ENCODE data around the gene EDARADD. TPM values are rescaled to one million over a fixed set of nuclear protein-coding genes. Genes with fewer than 3 reads are reported as not detected.

The EDARADD gene
- total RNA-seq, 1 experiment from 2014 or later: 0.30 TPM

DNA sequence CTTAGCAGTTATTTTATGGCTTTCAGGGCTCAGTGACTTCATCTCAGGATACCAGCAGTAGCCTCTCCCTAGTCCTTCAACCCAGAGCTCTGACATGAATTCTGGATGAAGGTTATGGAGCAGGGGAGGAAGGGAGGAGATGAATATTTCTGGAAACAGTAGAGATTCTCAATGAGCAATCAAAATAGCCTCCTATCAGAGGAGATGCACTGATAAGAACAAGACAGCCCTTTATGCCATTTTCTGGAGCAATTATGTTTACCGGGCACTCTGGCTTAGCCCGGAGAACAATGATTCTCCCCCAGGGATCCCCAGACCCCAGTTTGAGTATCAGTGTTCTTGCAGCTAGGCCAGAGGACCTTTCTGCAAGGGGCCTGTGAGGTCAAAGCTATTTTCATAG is 37.9 kb upstream of the EDARADD start:
- Histone ChIP-seq H3K4me1 (ENCODE audit: control insufficient read depth in 1 of 2, insufficient read depth in 2 of 2, low read length in 2 of 2) (no peaks in the 10 kb centered on the region), H2AFZ (ENCODE audit: low read depth, low read length, poor library complexity, severe bottlenecking) (no peak overlapping the region), H3K9ac (ENCODE audit: low read length) (no peak overlapping the region), H3K9me2 (ENCODE audit: insufficient read depth) (no peaks in the 10 kb centered on the region), H3K4me3 (replicated peaks in 1 of 2; ENCODE audit: low read depth in 1 of 2, low read length in 2 of 2) (no peak overlapping the region), H3K27me3 (ENCODE audit: insufficient read depth, low read length) (no peaks in the 10 kb centered on the region), H3K4me2 (ENCODE audit: low read length) (no peak overlapping the region), H3K79me2 (ENCODE audit: insufficient read depth, low read length) (no peaks in the 10 kb centered on the region), H3K9me3 (ENCODE audit: control insufficient read depth in 1 of 2, insufficient read depth in 1 of 2, low read depth in 1 of 2, low read length in 2 of 2) (no peaks in the 10 kb centered on the region), H4K20me1 (ENCODE audit: insufficient read depth) (no peaks in the 10 kb centered on the region), H3K27ac (ENCODE audit: low read depth, low read length) (no peak overlapping the region), H3K36me3 (ENCODE audit: control insufficient read depth in 1 of 2, insufficient read depth in 2 of 2, low read length in 2 of 2) (no peaks in the 10 kb centered on the region)
- ChIA-PET POLR2A (no interaction called here), RAD21 (ENCODE audit: low non-redundant PET in 1 of 2, low total read pairs in 2 of 2, uncharacterized antibody in 2 of 2, unreplicated experiment in 2 of 2) (no interaction called here), CTCF (no interaction called here)
- DNase-seq (ENCODE audit: low read depth, low spot score) (no peak), ATAC-seq (no peak)
- intact Hi-C loops (cut with micrococcal nuclease): no loop called here
- BruUV-seq (replicated peaks): no TSS peak
- no peak for TF ChIP-seq JUND (IDR thresholded peaks at IDR 0.05)
- TF ChIP-seq POLR2AphosphoS5 (IDR thresholded peaks at IDR 0.05; ENCODE audit: low read depth, low read length): no peak
- no peak for TF ChIP-seq ZNF274 (IDR thresholded peaks at IDR 0.05; ENCODE audit: low read depth, low read length)
- no peak for TF ChIP-seq EZH2 (IDR thresholded peaks at IDR 0.05)
- no peak for TF ChIP-seq EZH2phosphoT487 (IDR thresholded peaks at IDR 0.05; ENCODE audit: borderline replicate concordance)
- TF ChIP-seq ZFX (IDR thresholded peaks at IDR 0.05): no peak
- TF ChIP-seq YY1 (IDR thresholded peaks at IDR 0.05; ENCODE audit: extremely low read depth, insufficient replicate concordance, low read depth, low read length): no peak
- TF ChIP-seq POLR2A (IDR thresholded peaks at IDR 0.05; ENCODE audit: borderline replicate concordance, extremely low read depth, insufficient read depth, insufficient read length): no peak
- no peak for TF ChIP-seq SP1 (IDR thresholded peaks at IDR 0.05; ENCODE audit: low read depth)
- no peak for TF ChIP-seq CEBPB (IDR thresholded peaks at IDR 0.05; ENCODE audit: low read depth)
- no peak for TF ChIP-seq ELF1 (IDR thresholded peaks at IDR 0.05; ENCODE audit: borderline replicate concordance, low read depth)
- no peak for TF ChIP-seq EGR1 (IDR thresholded peaks at IDR 0.05; ENCODE audit: low read depth)

DNA sequence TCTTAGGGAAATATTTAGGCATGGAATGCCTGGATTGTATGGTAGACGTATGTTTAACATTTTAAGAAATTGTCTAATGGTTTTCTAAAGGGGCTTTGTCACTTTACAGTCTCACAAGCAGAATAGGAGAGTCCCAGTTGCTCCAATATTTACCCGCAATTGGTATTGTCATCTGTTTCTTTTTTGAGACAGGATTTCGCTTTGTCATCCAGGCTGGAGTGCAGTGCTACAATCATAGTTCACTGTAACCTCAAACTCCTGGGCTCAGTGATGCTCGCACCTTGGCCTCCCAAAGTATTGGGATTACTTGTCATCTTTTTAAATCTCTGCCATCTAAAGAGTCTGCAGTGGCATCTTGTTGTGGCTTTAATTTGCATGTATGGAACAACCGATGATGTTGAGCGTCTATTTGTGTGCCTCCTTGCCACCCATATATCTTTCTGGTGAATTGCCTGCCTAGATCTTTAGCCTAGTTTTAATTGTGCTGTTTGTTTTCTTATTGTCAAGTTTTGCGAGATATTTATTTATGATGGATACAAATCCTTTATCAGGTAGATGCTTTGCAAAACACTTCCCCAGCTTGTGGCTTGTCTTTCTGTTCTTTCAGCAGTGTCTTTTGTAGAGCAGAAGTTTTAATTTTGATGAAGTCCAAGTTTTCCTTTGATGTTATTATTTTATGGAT is 32.0 kb upstream of the EDARADD start:
- Histone ChIP-seq H3K4me3 (replicated peaks in 1 of 2; ENCODE audit: low read depth in 1 of 2, low read length in 2 of 2) (no peak overlapping the region), H3K4me1 (ENCODE audit: control insufficient read depth in 1 of 2, insufficient read depth in 2 of 2, low read length in 2 of 2) (no peaks in the 10 kb centered on the region), H3K9me2 (ENCODE audit: insufficient read depth) (no peaks in the 10 kb centered on the region), H3K27me3 (ENCODE audit: insufficient read depth, low read length) (no peaks in the 10 kb centered on the region), H3K27ac (ENCODE audit: low read depth, low read length) (no peak overlapping the region), H3K4me2 (ENCODE audit: low read length) (no peak overlapping the region), H2AFZ (ENCODE audit: low read depth, low read length, poor library complexity, severe bottlenecking) (no peak overlapping the region), H4K20me1 (ENCODE audit: insufficient read depth) (no peaks in the 10 kb centered on the region), H3K36me3 (ENCODE audit: control insufficient read depth in 1 of 2, insufficient read depth in 2 of 2, low read length in 2 of 2) (no peaks in the 10 kb centered on the region), H3K9me3 (ENCODE audit: control insufficient read depth in 1 of 2, insufficient read depth in 1 of 2, low read depth in 1 of 2, low read length in 2 of 2) (no peaks in the 10 kb centered on the region), H3K9ac (ENCODE audit: low read length) (no peak overlapping the region), H3K79me2 (ENCODE audit: insufficient read depth, low read length) (no peaks in the 10 kb centered on the region)
- DNase-seq (ENCODE audit: low read depth, low spot score): no peak
- POLR2A ChIA-PET: no interaction called here
- no TSS peak for BruUV-seq (replicated peaks)
- intact Hi-C loops (cut with micrococcal nuclease): no loop called here
- ATAC-seq: no peak
- RAD21 ChIA-PET (ENCODE audit: low non-redundant PET in 1 of 2, low total read pairs in 2 of 2, uncharacterized antibody in 2 of 2, unreplicated experiment in 2 of 2): no interaction called here
- CTCF ChIA-PET: no interaction called here
- TF ChIP-seq MAX (IDR thresholded peaks at IDR 0.05): no peak
- no peak for TF ChIP-seq ZNF274 (IDR thresholded peaks at IDR 0.05; ENCODE audit: low read depth, low read length)

All from HCT116 (cell line).